GM19240 (cell line): Measurements from ENCODE around the gene CDC73.
"Not testable (repeated sequence)": the region's sequence is repeated elsewhere in the genome, so short reads cannot be mapped to it uniquely, and the experiment has no call there.

ENCODE experiments used
- DNase-seq: peaks from one replicate; pipeline ENCODE4 v3.0.0; 2011; ENCODE audit warnings: low spot score; ENCODE audit not compliant: insufficient read length

Gene CDC73

DNA sequence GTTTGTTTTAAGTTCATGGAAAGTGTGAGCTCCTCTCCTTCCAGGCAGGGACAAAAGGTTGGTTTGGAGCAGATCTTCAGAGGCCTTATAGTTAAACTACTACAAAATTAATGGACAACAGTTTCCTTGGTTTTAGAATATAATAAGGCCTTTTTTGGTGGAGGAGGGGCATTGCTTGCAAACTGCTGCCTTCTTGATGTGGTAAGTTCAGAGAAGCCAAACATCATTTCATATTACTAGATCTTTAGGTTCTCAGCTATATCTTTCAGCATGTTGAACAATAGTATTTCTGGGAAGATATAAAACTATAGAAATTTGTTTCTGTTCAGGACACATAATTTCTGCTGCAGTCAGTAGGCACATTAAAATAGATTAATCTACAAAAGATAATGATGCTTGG lies 162.4 kb downstream of the CDC73 start:
- DNase-seq, result no peak

DNA sequence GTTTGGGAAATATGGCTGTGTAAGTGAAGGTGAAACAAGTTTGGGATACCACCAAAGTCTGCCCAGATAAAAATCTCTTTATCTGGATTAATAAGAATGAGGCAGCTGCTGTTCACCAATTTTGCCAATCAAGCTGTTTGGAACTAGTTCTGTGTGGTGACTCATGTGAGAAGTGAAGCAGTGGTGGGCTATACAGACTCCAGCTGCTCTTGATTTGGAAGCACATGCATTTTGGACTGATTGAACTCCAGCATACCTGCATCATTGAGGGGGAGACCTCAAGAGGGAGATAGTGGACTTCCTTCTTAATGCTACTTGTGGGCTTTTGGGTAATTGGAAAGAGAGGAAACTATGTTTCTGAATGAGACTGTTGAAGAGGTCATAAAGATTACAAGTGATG lies 163.8 kb downstream of the CDC73 start:
- no peak for DNase-seq

DNA sequence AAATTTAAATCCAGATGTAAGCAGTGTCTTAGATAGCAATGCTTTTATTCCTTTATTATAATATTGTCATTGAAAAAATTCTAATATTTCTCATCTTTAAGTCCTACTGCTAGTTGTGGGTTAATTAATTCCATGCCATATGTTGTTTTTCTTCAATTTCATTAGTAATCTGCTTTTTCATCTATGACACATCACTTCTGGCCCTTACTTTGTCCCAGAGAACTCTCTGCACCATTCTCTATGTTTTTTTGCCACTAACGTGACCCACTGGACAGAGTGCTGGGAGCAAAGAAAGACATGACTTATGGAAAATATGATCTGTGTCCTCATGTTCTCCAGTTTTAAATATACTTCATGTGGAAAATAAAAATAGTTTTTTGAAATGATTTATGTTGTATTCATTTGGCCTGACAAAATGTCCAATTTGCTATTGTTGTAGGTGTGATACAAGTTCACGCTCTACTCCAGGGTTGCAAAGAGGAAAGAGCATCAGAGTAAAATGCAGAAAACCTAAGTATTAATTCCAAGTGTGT lies 166.8 kb downstream of the CDC73 start:
- DNase-seq, result not testable (repeated sequence)

DNA sequence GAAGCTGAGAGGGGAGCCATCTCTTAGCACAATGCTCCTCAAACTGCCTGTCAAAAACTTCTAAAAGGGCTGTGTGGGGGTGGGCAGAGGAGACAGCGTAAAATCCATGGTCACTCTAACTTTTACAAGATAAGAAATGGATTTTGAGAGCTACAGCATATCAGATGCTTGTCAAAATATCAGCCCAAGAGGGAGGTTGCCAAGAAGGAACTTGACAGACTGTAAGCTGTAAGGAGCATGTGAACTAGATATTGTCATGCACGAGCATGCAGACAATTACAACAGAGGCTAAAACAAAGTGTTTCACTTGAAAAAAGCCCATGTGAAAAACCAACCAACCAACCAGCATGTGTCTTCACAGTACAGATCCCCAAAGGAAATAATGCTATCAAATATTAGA lies 171.9 kb downstream of the CDC73 start:
- no peak for DNase-seq

DNA sequence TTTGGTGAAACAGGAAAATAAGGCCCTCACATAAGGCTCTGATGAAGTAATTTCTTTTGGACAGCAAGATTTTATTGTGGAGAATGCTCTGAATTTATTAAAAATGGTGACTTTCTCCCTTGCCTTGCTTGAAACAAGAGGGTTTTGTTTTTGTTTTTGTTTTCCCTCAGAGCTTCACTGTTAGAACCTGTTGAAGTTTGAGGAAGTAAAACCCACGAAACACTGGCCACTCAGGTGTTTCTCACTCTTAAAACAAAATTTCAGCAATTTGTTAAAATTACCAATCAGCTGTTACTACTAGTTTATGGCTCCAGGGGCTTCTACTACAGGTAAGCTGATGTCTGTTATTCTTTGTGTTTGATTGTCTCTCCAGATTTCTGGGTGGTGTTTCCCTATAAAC lies 177.2 kb downstream of the CDC73 start:
- DNase-seq, result peak; percentile 17

DNA sequence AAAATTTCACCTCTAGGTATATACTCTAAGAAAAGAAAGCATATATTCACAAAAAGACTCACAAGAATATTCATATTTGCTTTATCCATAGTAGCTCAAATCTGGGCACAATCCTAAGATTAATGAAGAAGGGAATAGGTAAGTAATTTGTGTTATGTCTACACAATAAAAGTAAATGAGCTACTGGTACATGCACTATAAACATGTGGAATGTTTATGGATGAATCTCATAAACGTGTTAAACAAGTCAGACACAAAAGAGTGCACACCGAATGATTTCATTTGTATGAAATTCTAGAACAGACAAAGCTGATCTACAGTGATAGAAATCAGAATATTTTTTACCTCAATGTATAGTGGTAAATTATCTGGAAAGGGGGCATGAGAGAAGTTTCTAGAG lies 179.9 kb downstream of the CDC73 start:
- DNase-seq, result no peak

DNA sequence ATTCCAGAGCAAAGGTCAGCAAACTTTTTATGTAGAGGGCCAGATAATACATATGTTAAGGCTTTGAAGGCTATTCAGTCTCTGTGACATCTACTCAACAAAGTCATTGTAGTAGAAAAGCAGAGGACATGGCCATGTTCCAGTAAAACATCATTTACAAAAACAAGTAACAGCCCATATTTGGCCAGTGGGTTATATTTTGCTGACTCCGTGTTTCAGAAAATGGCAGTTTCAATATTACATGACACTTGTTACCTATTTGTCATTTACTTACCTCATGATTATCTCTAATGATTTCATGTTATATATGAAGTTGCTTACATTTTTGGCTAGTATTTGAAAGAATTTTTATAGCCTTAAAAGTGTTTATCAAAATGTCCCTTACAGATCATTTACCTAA lies 182.0 kb downstream of the CDC73 start:
- no peak for DNase-seq
